Heart left ventricle (tissue), 16 donors: ENCODE data around the gene ETV6. TPM values are rescaled to one million over a fixed set of nuclear protein-coding genes. Genes with fewer than 3 reads are reported as not detected.
A peak's percentile ranks its signal among the peaks of the same experiment; 100 is the strongest.

Experiments
- ATAC-seq, 4 donors: fragments of 200-7000 bp; cut with Tn5 transposase; one replicate each; pipeline ENCODE4 v1.9.1; 2020 to 2022; ENCODE audit warnings: moderate library complexity in 4 of 4, mild to moderate bottlenecking in 3 of 4, moderate number of reproducible peaks in 1 of 4
- DNase-seq, 5 donors: peaks; one replicate each; pipeline ENCODE4 v3.0.0-alpha.2; 2020
- H3K27ac ChIP-seq, 12 donors: fragments of 200-600 bp; sonication (generic) in 4 of 12; one replicate each; pipeline versions ENCODE4 v1.5.0 to v1.8.0; 2016 to 2022; ENCODE audit warnings: mild to moderate bottlenecking in 2 of 12
- H3K27me3 ChIP-seq, 9 donors: fragments of 200-600 bp; sonication (generic) in 2 of 9; one replicate each; pipeline versions ENCODE4 v1.5.1 to v1.8.0; 2016 to 2022; ENCODE audit warnings: mild to moderate bottlenecking in 3 of 9
- H3K36me3 ChIP-seq, 9 donors: fragments of 200-600 bp; sonication (generic) in 2 of 9; one replicate each; pipeline versions ENCODE4 v1.5.0 to v1.8.0; 2018 to 2022; ENCODE audit warnings: mild to moderate bottlenecking in 2 of 9
- H3K4me1 ChIP-seq, 12 donors: fragments of 200-600 bp; sonication (generic) in 4 of 12; one replicate each; pipeline versions ENCODE4 v1.5.0 to v1.8.0; 2016 to 2022; ENCODE audit warnings: mild to moderate bottlenecking in 3 of 12
- H3K4me3 ChIP-seq, 12 donors: fragments of 200-600 bp; sonication (generic) in 4 of 12; one replicate each; pipeline versions ENCODE4 v1.5.0 to v1.8.0; 2017 to 2022; ENCODE audit warnings: mild to moderate bottlenecking in 9 of 12, moderate library complexity in 4 of 12
- H3K9me3 ChIP-seq, 12 donors: fragments of 200-600 bp; sonication (generic) in 4 of 12; one replicate each; pipeline versions ENCODE4 v1.5.0 to v1.8.0; 2016 to 2022; ENCODE audit warnings: mild to moderate bottlenecking in 1 of 12
- POLR2A ChIP-seq, 2 donors: fragments of 450-650 bp; IDR thresholded peaks; one replicate each; pipeline ENCODE4 v1.6.1; 2017; ENCODE audit warnings: antibody characterized with exemption in 2 of 2, mild to moderate bottlenecking in 2 of 2, moderate library complexity in 2 of 2
- WGBS, 4 donors: extraction: QIAGEN DNeasy Blood & Tissue Kit in 2 of 4; methylation state at CpG; one replicate each; pipeline versions ENCODE4 v1.1.5 to v1.1.7; 2013 to 2018; 5-methylcytosine and 5-hydroxymethylcytosine counted together
- intact Hi-C, 10 donors: fragments of 100-400 bp; cut with DNase I; formaldehyde crosslinking; loops; one replicate each; pipeline versions ENCODE4 v1.11.1 to v1.14.2; 2022
- polyA plus RNA-seq, 2 donors: library from polyadenylated mRNA; stranded (reverse); fragments of 200-250 nt; gene quantifications; one replicate each; pipeline ENCODE4 v1.2.3, GENCODE V29; 2013
- total RNA-seq, 9 donors: library from RNA; depleted of rRNA in 2 of 9; stranded (reverse); fragments of >200 nt in 2 of 9; fragmentation: NEBNext Ultra II Directional in 3 of 9; extraction: Animal tissue kit (Norgen Biotek cat#: 25700) in 3 of 9; gene quantifications; one replicate each; pipeline versions ENCODE4 v1.1.0 to v1.2.4, GENCODE V29; 2016 to 2023
- TF ChIP-seq, protein P1 (sequence below), 12 donors: fragments of 200-600 bp; sonication (generic) in 4 of 12; IDR thresholded peaks; one replicate each; pipeline versions ENCODE4 v1.5.0 to v1.8.0; 2018 to 2022; ENCODE audit warnings: antibody characterized with exemption in 12 of 12, mild to moderate bottlenecking in 5 of 12
- donor health status: ischemic (EF 13 %, LVEDD 7.1; RV severe dilation, severe dysfunction).
- donor health status: healthy with polysubstance abuse.
- donor health status: DM: no; HTN: yes; CAD: no.
- donor health status: DM: no; HTN: no; CAD: no.
- donor health status: ischemic (EF 25% LVEDD 6.9; RV normal size, moderate dysfunction).
- donor health status: ischemic (EF 25% LVEDD 5.7; RV mildly dilated, moderate dysfunction).
- donor health status: healthy.
- donor health status: DM: yes; HTN: yes; CAD: no.
- donor health status: ischemic (EF 35%, LVEDD 5.7; RV mildly dilated, moderate dysfunction).
- donor health status: nonischemic (EF 11% LVEDD 7.7; RV severe dilation, severe dysfunction).
- donor health status: DM: yes; HTN: yes; CAD: no.
- donor health status: PGD.
- donor health status: ischemic (EF 29% LVEDD 5.4; RV normal size, mild dysfunction).
- donor health status: nonischemic (EF 23%, LVEDD 6.1; RV moderate dilation, normal function).

The ETV6 gene
- total and polyA plus RNA-seq, 11 donors, result 3.9 to 37.3 (median 12.4) TPM

DNA sequence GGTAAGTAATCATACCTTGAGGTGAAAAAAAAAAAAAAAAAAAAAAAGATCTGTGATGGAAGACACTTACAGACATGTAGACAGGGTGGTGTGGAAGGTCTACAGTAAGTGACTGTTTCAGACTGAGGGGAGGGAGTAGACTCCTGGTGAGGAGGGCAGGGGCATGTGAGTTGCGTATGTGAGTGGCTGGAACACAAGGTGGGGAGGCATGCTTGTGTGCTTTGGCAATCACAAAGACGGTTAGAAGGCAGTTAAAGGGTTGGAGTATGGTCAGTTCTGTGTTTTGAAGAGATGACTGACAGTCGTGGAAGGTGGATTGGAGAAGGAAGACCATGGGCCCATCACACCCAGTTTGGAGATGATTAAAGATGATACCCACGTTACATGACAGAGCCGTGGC, 65.2 kb downstream of the ETV6 start:
- peaks cover 0 to 90% (median 21%) of the 10 kb centered on the region in 12 donors for H3K4me1 ChIP-seq
- intact Hi-C loops, result loop anchor here in 2 of 10 donors (5.0 kb wide), 2 partner anchors 37 to 62 kb away; no protein-coding TSS in a partner anchor
- no peak for ATAC-seq

DNA sequence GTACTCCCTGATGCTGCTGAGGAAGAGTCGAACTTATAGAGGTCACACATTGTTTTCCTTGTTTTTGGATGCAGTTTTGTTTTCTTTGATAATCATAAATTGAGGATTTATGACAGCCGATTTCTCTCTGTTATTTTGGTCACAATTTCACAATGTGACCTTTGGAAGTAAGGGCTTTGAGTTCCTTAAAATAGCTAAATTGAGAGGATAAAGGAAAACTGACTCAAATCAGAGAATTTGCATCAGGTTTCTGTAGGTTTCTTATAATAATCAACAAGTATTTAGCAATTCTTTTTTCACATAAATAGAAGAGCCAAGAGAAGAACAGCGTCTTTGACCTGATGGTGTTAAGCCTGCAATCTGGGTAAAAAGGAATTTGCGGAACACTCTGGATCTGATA, 66.1 kb downstream of the ETV6 start:
- no peak overlapping the region for H3K27ac ChIP-seq
- DNase-seq (no peak), ATAC-seq (no peak)
- WGBS, 4 donors, result 82 to 88% (median 85%) methylated on average over 4 of the region's 4 CpGs
- no peaks in the 10 kb centered on the region for H3K27me3 ChIP-seq
- H3K36me3 ChIP-seq, result peaks cover 0 to 4% (median 0%) of the 10 kb centered on the region in 9 donors
- intact Hi-C loops, result loop anchor here in 2 of 10 donors (5.0 kb wide), 2 partner anchors 38 to 63 kb away; no protein-coding TSS in a partner anchor
- H3K4me1 ChIP-seq, result peaks cover 0 to 90% (median 28%) of the 10 kb centered on the region in 12 donors
- no peak overlapping the region for H3K4me3 ChIP-seq
- TF ChIP-seq, protein P1, sequence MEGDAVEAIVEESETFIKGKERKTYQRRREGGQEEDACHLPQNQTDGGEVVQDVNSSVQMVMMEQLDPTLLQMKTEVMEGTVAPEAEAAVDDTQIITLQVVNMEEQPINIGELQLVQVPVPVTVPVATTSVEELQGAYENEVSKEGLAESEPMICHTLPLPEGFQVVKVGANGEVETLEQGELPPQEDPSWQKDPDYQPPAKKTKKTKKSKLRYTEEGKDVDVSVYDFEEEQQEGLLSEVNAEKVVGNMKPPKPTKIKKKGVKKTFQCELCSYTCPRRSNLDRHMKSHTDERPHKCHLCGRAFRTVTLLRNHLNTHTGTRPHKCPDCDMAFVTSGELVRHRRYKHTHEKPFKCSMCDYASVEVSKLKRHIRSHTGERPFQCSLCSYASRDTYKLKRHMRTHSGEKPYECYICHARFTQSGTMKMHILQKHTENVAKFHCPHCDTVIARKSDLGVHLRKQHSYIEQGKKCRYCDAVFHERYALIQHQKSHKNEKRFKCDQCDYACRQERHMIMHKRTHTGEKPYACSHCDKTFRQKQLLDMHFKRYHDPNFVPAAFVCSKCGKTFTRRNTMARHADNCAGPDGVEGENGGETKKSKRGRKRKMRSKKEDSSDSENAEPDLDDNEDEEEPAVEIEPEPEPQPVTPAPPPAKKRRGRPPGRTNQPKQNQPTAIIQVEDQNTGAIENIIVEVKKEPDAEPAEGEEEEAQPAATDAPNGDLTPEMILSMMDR (IDR thresholded peaks at IDR 0.05), result no peak
- TF ChIP-seq POLR2A (IDR thresholded peaks at IDR 0.05), result no peak
- H3K9me3 ChIP-seq, result no peaks in the 10 kb centered on the region

More for the DNA sequence above, 65.2 kb downstream of the ETV6 start:
- Histone ChIP-seq H3K27ac (no peak overlapping the region), H3K4me3 (no peak overlapping the region), H3K36me3 (peaks cover 0 to 4% (median 0%) of the 10 kb centered on the region in 9 donors), H3K9me3 (no peaks in the 10 kb centered on the region), H3K27me3 (no peaks in the 10 kb centered on the region)
- WGBS, 4 donors, result 93 to 95% (median 94%) methylated on average over 5 of the region's 5 CpGs
- no peak for TF ChIP-seq POLR2A (IDR thresholded peaks at IDR 0.05)
- no peak for DNase-seq

DNA sequence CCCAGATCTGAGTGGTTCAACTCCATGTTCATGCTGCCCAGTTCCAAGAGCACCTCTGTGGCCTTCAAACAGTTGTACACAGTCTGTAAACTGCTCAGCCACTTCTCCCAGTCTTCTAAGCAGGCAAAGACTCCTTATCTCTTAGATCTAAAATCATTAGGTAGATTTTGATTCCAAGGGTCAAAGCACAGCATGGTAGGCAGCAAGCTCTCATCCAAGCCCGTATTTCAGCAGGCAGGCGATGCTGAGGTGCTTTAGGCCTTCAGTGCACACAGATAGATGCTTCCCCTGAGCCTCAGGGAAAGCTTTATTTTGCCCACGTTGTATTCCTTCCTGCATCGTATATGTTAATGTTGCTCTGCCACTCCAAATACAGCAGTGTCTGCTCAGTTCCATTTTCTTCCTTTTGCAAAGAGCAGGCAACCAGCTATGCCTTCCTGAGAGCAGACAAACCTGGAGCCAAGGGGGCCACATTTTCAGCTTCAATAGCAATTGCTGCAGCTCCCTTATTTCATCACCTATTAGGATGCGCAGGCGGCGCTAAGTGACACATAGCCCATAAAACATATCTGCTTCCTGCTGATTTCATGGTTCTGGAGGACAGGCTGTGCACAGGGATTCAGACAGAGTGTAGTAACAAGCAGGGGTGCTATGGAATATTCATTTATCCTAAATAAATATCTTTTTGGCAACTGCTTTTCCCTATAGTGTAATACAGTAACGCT, 67.5 kb downstream of the ETV6 start:
- H3K27ac ChIP-seq, result peak overlapping the region in 1 of 12 donors; percentile 47
- WGBS, 4 donors, result 81 to 83% (median 81%) methylated on average over 8 of the region's 8 CpGs
- intact Hi-C loops, result loop anchor here in 2 of 10 donors (5.0 kb wide), 2 partner anchors 40 to 65 kb away; no protein-coding TSS in a partner anchor

DNA sequence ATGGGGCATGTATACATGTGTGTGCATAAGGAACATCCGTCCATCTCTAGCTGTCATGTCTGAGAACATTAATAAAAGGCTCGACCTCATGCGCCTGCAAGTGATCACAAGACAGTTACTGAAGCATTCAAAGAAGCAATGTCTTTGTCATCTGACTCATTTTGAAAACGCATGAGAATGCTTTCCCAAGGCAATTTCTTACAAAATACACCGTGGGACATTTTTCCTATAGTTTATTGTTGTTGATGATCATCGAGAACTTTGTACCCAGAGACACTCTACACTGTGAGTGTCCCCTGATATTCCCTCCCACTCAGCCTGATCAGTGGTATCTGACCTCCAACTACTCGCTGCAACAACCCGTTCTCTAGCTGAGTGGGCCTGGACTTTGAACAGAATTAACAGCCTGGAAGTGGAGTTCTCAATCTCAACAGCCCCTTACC, 68.1 kb downstream of the ETV6 start:
- peak overlapping the region in 2 of 12 donors; percentile 19 to 66 for H3K27ac ChIP-seq
- intact Hi-C loops, result loop anchor here in 2 of 10 donors (5.0 kb wide), 2 partner anchors 40 to 65 kb away; no protein-coding TSS in a partner anchor
- ATAC-seq (no peak), DNase-seq (no peak)
- H3K9me3 ChIP-seq, result no peaks in the 10 kb centered on the region
- TF ChIP-seq, protein P1 (IDR thresholded peaks at IDR 0.05), result no peak
- TF ChIP-seq POLR2A (IDR thresholded peaks at IDR 0.05), result no peak
- H3K27me3 ChIP-seq, result no peaks in the 10 kb centered on the region
- H3K4me3 ChIP-seq, result no peak overlapping the region
- 66 to 73% (median 71%) methylated on average over 8 of the region's 8 CpGs for whole genome bisulfite sequencing, 4 donors
- peaks cover 0 to 4% (median 0%) of the 10 kb centered on the region in 9 donors for H3K36me3 ChIP-seq
- peaks cover 0 to 80% (median 23%) of the 10 kb centered on the region in 12 donors for H3K4me1 ChIP-seq

More for the DNA sequence above, 67.5 kb downstream of the ETV6 start:
- Histone ChIP-seq H3K36me3 (peaks cover 0 to 4% (median 0%) of the 10 kb centered on the region in 9 donors), H3K9me3 (no peaks in the 10 kb centered on the region), H3K4me1 (peaks cover 0 to 80% (median 23%) of the 10 kb centered on the region in 12 donors), H3K27me3 (no peaks in the 10 kb centered on the region), H3K4me3 (no peak overlapping the region)
- DNase-seq (no peak), ATAC-seq (no peak)
- no peak for TF ChIP-seq POLR2A (IDR thresholded peaks at IDR 0.05)
- TF ChIP-seq, protein P1 (IDR thresholded peaks at IDR 0.05), result no peak
